Stimulated activated CD8-positive, alpha-beta memory T cell treated with anti-CD3 and anti-CD28 coated beads, Interleukin-4, amount 100 ng/mL, for 48 hours (primary cell): ENCODE measurements around the gene SIDT2.

Source experiments
- DNase-seq: peaks from one replicate; pipeline ENCODE4 v3.0.0-alpha.2; 2020

Gene SIDT2

GRCh38 chr11:117189941-117190544 is 11.5 kb downstream of the SIDT2 start:
- DNase-seq, result no peak

GRCh38 chr11:117191680-117192400 is 13.3 kb downstream of the SIDT2 start:
- no peak for DNase-seq

GRCh38 chr11:117192401-117192875 is 13.9 kb downstream of the SIDT2 start:
- DNase-seq, result no peak

GRCh38 chr11:117193130-117194020 is 14.8 kb downstream of the SIDT2 start:
- DNase-seq, result no peak

GRCh38 chr11:117194267-117194666 is 15.7 kb downstream of the SIDT2 start:
- no peak for DNase-seq

GRCh38 chr11:117195258-117195657 is 16.7 kb downstream of the SIDT2 start:
- no peak for DNase-seq

- no peak for DNase-seq
These were observed 17.2 kb downstream of the SIDT2 start for GRCh38 chr11:117195761-117196160.

GRCh38 chr11:117197006-117197405 is 18.5 kb downstream of the SIDT2 start:
- no peak for DNase-seq

GRCh38 chr11:117197516-117198456 is 19.2 kb downstream of the SIDT2 start:
- no peak for DNase-seq

- no peak for DNase-seq
These were observed 20.1 kb downstream of the SIDT2 start for GRCh38 chr11:117198613-117199012.

GRCh38 chr11:117199053-117199915 is 20.7 kb downstream of the SIDT2 start, which contains the start of gene TAGLN:
TSS of gene TAGLN (plus strand) at chr11:117199370. CDS start at chr11:117203014, 3,644 bp downstream.
- DNase-seq, result no peak

- DNase-seq, result no peak
These were observed 21.6 kb downstream of the SIDT2 start for GRCh38 chr11:117199916-117200812.

- DNase-seq, result no peak
These were observed 22.5 kb downstream of the SIDT2 start for GRCh38 chr11:117200813-117201657.

- no peak for DNase-seq
These were observed 23.2 kb downstream of the SIDT2 start for GRCh38 chr11:117201658-117202305.

GRCh38 chr11:117202386-117203068 is 24.0 kb downstream of the SIDT2 start:
- DNase-seq, result no peak

- DNase-seq, result no peak
These were observed 24.5 kb downstream of the SIDT2 start for GRCh38 chr11:117203069-117203407.

- DNase-seq, result no peak
These were observed 25.9 kb downstream of the SIDT2 start for GRCh38 chr11:117204283-117205080.
